GM21528 (cell line): ENCODE data around the gene BMERB1.
"Not testable (repeated sequence)": the region's sequence is repeated elsewhere in the genome, so short reads cannot be mapped to it uniquely, and the experiment has no call there.

Experiments used
- ATAC-seq: cut with Tn5 transposase; IDR thresholded peaks from one replicate; pipeline ENCODE4 v1.9.1; 2021; ENCODE audit warnings: mild to moderate bottlenecking, moderate library complexity; ENCODE audit not compliant: unreplicated experiment, low FRiP score

Gene BMERB1

DNA sequence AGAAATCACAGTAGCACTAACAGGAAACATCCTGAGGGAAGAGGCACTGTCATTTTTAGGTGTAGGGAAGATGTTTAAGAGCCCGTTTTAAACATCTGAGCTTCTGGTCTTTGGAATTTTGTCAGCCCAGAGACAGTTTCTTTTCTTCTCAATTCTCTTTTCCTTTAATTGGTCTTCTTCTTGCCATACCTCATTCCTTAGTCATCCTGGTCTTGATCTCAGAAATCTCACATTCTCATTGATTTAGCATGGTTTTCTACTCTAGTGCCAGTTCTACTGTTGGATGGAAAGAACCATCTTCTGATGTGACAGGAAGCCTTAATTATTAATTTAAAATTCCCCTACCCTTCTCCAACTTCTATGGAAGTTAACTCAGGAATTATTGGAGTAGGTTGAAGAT is 25.4 kb downstream of the BMERB1 start:
- no peak for ATAC-seq

DNA sequence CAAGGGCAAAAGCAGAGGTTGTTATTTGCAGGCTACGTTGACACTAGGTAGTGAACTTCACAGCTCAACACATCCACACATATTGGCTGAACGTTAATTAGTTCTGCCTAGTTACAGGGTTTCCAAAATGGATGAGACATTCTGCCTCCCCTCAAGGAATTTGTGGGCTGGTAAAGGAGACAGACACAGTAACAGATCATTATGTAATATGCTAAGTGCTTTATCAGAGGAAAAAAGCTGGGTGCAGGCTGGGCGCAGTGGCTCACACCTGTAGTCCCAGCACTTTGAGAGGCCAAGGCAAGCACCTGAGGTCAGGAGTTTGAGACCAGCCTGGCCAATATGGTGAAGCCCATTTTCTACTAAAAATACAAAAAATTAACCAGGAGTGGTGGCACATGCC is 26.2 kb downstream of the BMERB1 start:
- ATAC-seq = no peak

DNA sequence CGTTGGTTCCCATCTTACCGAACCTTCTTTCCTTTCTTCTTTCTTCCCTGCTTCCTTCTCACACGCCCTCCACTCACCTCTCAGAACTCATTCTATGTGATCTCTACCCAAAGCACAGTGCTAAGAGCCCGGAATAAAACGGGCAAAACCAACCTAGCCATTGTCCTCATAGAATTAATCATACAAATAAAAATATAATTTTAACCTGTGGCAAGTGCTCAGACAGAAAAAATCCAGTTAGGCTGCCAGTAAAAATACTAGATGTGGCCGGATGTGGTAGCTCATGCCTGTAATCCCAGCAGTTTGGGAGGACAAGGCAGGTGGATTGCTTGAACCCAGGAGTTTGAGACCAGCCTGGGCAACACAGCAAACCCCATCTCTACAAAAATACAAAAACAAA is 27.0 kb downstream of the BMERB1 start:
- ATAC-seq = no peak

DNA sequence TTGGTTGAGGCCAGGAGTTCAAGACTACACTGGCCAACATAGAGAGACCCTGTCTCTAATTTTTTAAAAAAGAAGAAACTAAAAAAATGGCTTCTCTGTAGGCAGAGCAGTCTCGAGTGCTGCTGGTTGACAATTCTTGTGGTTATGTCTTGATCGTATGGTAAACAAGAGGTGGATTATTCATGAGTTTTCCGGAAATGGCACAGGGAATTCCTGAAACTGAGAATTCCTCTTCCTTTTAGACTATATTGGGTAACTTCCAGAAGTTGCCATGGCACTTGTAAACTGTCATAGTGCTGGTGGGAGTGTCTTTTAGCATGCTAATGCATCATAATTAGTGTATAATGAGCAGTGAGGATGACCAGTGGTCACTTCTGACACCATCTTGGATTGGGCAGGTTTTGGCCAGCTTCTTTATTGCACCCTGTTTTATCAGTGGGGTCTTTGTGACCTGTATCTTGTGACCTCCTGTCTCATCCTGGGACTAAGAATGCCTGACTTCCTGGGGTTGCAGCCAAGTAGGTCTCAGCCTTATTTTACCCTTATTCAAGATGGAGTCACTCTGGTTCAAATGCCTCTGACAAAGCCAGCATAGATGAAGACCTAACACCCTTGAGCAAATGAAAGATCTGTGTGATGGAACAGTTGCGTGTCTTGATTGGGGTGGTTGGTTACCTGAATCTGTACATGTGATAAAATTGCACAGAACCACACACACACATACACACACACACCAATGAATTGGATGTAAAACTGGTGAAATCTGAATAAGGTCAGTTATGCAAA is 30.2 kb downstream of the BMERB1 start:
- ATAC-seq = no peak

DNA sequence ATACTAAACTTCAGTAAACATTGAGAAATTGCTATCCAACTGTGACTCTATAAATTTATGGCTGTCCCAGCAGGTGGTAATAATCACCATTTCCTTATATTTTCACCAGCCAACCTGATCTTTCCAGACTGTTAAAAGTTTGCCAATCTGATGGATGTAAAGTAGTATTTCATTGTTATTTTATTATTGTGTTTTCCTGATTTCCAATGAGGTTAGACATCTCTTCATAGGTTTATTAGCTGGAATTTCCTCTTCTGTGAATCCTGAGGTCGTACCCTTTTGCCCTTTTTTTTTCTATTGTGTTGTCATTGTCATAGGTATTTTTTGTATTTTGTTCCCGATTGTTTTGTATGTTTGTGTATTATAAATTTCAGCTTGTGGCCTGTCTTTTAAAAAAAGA is 31.7 kb downstream of the BMERB1 start:
- no peak for ATAC-seq

DNA sequence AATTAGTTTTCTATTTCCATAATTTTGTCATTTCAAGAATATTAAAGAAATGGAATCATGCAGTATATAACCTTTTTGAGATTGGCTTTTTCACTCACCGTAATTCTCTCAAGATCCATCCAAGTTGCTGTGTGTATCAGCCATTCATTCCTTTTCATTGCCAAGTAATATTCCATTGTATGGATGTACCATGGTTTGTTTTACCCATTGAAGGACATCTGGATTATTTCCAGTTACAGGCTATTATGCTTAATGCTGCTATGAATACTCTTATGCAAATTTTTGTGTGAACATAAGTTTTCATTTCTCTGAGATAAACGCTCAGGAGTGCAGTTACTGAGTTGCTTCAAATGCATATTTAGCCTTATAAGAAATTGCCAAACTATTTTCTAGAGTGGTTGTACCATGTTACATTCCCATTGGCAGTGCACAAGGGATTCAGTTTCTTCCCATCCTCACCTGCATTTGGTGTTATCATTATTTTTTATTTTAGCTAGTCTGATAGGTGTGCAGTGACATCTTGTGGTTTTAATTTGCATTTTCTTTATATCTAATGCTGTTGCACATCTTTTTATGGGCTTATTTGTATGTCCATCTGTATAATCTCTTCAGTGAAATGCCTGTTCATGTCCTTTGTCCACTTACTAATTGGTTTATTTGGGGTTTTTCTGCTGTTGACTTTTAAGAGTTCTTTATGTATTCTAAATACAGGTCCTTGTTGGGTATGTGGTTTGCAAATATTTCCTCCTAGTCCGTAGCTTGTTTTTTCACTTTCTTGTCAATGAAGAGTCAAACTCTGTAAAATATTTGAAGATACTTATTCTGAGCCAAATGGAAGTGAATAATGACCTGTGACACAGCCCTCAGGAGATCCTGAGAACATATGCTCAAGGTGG is 32.7 kb downstream of the BMERB1 start:
- no peak for ATAC-seq

DNA sequence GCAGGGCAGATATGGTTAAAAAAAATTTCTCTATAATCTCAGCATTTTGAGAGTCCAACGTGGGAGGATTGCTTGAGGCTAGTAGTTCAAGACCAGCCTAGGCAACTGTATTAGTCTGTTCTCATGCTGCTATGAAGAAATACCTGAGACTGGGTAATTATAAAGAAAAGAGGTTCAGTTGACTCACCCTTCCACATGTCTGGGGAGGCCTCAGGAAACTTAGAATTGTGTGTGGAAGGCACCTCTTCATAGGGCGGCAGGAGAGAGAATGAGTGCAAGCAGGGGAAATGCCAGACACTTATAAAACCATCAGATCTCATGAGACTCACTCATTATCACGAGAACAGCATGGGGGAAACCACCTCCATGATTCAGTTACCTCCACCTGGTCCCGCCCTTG is 42.6 kb downstream of the BMERB1 start:
- ATAC-seq = not testable (repeated sequence)

DNA sequence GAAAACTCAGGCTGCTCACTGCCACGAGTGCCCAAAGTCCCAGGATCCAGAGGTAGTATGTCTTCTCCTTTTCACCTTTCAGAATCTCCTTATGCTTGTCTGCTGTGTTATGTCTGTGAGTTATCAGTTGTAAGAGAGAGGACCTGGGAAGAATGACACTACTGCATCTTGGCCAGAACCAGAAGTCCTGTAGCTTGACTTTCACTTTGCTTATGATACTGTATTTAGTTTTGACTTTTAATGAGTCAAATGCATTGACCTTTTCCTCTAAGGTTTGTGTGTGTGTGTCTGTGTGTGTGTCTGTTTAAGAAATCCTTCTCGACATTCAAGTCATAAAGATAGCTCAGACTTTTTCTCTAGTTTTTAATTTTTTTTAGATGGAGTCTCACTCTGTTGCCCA is 43.4 kb downstream of the BMERB1 start:
- ATAC-seq = no peak

DNA sequence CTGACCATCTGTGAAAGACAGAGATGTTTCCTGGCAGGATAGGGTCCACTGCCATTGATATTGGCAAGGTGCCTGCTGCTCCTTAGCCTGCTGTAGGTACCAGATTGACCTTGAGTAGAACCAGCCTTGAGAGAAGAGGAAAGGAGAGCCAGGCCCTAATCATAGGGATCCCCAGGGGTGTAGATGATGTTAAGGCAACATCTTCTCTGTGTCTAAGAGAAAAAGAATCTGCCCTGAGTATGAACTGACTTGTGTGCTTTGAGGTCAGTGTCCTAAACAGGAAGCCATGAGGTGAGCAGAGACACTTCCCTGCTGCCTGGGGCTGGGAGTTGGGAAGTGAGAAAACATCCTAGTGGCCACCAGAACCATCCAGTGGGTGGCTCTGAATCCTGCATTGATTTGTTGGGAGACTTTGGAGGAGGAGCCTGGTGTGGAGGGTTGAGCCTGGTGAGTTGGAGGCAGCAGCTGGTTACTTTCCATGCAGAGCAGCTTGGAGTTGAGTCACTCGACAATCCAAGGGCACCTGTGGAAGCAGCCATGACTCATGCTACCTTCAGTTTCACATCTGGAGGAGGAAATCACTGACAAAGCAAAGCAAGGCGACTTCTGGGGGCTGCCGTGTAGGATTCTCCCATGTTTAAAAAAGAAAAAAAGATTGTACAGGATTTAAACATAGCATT is 47.8 kb downstream of the BMERB1 start:
- no peak for ATAC-seq

DNA sequence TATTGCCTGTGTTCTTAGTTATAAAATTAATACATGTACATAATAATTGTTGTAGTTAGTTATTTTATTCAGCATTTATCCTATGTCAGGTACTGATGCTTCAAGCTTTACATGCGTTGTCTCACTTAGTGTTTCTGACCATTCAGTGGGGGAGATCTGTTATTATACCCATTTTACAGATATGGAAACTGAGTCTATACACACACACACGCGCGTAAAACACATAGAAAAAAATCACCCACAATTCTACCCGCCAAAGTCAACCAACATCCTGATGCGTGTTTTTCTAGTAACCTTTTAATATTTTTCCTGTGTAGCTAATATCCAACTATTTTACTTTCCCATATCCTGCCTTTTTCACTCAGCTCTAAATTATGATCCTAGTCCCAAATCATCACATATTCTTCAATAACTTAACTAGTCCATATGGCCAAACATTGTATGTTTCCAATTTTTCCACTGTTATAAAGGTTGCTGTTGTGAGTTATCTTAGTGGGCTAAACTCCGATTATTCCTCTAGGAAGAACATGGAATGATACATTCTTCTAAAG is 48.4 kb downstream of the BMERB1 start:
- ATAC-seq = no peak

DNA sequence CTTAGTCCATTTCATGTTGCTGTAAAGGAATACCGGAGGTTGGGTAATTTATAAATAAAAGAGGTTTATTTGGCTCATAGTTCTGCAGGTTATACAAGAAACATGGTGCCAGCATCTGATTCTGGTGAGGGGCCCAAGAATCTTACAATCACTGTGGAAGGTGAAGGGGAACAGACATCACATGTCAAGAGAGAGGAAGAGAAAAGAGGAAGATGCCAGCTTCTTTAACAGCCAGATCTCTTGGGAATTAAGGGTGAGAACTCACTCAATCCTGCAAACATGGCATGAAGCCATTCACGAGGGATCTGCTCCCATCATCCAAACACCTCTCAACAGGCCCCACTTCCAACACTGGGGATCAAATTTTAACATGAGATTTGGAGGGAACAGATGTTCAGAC is 49.5 kb downstream of the BMERB1 start:
- ATAC-seq = no peak

DNA sequence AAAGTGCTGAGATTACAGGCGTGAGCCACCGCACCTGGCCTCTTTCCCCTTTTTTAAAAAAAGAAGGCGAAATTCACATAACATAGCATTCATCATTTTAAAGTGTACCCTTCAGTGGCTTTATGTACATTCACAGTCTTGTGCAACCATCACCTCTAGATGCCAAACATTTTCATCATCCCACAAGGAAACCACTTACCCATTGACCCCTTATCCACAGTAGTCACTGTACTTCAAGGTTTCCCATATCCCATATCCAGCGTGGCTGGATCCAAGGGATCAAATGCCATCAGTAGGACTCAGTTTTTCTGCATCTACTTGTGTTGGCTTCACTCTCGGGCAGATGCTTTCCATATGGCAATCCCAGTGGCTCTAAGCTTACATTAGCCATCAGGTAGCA is 50.3 kb downstream of the BMERB1 start:
- ATAC-seq = no peak

DNA sequence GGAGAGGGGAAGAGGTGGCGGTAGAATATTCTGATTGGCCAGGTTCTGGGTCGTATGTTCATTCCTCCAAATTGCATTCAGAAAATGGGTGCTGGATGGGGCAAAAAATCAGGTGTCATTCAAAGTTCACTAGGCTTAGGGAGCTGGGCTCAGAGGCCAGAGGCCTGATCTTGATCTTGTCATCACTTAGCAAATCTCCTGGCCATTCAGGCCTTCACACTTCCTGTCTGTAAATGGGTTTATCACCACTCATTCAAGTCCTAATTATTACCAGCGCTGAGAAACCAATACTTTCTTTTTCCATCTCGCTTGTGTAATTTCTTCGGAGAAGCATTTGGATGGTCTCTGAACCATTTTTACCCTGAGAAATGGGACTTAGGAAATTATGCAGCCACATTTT is 50.8 kb downstream of the BMERB1 start:
- no peak for ATAC-seq

DNA sequence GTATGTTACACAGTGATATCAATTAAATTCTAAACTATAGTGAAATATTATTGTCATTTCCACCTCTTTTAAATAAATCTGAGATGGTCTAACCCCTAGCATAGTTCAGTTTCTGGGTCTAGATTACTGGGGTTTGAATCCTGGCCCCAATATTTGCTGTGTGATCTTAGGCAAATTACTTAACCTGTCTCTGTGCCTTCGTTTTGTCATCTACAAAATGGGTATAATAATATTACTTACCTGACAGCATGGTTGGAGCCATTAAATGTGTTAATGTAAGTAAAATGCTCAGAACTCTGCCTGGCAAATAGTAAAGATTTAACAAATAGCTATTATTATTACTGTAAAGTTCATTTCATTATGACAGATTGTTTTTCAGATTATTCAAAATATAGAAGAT is 52.3 kb downstream of the BMERB1 start:
- ATAC-seq = no peak

DNA sequence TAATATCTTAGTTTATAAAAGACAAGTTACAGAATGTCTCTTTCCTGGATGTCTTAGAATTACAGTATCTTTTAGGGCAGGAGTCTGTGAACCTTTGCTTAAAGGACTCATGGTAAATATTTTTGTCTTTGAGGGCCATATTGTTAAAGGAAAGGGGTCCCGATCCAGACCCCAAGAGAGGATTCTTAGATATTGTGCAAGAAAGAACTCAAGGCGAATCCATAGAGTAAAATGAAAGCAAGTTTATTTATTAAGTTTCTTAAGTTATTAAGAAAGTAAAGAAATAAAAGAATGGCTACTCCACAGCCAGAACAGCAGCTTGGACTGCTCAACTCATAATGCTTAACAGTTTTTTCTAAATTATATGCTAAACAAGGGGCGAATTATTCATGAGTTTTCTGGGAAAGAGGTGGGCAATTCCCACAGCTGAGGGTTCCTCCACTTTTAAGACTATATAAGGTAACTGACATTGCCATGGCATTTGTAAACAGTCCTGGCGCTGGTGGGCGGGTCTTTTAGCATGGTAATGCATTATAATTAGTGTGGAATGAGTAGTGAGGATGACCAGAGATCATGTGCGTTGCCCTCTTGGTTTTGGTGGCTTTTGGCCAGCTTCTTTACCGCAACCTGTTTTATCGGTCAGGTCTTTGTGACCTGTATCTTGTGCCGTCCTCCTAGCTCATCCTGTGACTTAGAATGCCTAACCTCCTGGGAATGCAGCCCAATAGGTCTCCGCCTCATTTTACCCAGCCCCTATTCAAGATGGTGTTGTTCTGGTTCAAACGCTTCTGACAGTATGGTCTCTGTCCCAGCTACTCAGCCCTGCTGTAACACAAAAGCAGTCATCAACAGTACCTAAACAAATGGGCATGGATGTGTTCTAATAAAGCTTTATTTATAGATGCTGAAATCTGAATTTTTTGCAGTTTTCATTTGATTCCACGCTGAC is 53.2 kb downstream of the BMERB1 start:
- ATAC-seq = no peak

DNA sequence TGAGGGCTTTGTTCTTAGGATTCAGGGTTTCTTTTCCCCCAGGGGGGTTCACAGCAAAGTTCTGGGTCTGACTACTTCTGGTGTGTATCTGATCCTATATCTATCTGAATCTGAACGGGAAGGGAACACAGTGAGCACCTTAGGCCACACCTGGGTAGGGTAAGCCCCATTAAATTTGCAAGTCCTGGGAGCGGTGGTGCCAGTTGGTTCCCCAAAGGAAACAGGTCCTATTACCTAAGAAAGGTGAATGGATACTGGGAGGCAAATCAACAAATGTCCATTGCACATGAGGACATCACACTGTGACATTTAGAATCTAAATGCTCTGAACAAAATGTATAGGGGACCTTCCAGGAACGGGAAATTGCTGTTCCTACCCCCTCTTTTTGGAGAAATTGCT is 54.6 kb downstream of the BMERB1 start:
- no peak for ATAC-seq

DNA sequence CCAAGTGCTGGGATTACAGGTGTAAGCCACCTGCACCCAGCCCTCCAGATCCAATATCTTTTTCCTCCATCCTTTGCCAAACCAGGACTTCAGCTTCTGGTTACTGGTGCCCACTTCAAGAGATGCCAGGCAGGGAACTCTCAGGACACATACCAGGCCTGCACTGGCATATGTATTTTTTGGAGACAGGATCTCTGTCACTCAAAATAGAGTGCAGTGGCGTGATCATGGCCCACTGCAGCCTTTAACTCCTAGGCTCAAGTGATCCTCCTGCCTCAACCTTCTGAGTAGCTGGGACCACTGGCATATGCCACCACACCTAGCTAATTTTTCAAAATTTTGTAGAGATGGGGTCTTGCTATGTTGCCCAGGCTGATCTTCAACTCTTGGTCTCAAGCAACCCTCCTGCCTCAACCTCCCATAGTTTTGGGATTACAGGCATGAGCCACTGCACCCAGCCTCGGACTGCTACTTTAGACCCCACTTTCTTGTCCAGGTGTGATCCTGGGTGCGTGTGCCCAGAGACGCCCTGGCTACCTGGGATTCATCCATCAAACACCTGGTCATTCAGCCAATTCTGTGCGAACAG is 55.8 kb downstream of the BMERB1 start:
- ATAC-seq = no peak

DNA sequence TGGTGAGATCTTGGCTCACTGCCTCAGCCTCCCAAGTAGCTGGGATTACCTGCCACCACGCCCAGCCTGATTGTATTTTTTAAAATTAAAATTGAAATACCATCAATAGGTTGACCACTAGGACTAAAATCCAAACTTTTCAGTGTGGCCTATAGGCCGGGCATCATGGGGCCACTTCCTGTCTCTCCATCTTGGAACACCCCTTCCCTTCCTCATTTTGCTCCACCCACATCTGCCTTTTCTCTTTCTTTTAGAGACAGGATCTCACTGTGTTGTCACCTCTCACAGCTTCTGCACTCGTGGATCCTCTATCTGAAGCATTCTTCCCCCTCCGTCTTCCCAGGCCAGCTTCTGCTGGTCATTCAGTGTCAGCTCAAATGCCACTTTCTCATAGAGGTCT is 57.0 kb downstream of the BMERB1 start:
- ATAC-seq = no peak

DNA sequence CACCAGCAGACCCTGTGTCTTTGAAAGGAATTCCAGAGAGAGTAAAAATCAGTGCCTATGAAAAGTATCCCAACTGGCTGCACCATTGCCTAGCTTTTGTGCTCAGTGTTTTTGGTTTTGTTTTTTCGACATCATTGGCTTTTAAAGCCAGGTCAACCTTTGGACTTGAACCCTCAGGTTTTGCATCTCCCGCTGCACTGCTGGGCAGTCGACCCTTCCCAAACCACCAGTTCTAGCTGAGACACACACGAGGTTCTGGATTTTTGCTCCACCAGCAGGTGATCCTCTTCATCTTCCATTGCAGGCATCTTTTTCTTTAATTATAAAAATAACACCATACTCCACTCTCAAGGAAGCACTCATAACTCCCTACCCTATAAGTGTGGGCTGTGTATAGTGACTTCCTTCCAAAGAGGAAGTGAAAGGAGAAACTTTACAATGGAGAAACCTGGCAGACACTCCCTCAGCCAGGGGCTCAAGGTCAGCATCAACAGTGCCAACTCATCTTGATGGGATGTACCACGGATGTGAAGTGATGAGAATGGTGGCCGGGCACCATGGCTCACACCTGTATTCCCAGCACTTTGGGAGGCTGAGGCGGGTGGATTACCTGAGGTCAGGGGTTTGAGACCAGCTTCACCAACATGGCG is 57.8 kb downstream of the BMERB1 start:
- no peak for ATAC-seq
